NT2/D1 (cell line): ENCODE data around the gene CR1.

ENCODE experiments used
- YY1 ChIP-seq: IDR thresholded peaks from 2 replicates; pipeline ENCODE4 v1.6.1; 2011; ENCODE audit not compliant: insufficient read length, insufficient read depth
- ZNF274 ChIP-seq: IDR thresholded peaks from 2 replicates; pipeline ENCODE4 v1.6.1; 2011; ENCODE audit warnings: mild to moderate bottlenecking, low read depth, low read length

DNA sequence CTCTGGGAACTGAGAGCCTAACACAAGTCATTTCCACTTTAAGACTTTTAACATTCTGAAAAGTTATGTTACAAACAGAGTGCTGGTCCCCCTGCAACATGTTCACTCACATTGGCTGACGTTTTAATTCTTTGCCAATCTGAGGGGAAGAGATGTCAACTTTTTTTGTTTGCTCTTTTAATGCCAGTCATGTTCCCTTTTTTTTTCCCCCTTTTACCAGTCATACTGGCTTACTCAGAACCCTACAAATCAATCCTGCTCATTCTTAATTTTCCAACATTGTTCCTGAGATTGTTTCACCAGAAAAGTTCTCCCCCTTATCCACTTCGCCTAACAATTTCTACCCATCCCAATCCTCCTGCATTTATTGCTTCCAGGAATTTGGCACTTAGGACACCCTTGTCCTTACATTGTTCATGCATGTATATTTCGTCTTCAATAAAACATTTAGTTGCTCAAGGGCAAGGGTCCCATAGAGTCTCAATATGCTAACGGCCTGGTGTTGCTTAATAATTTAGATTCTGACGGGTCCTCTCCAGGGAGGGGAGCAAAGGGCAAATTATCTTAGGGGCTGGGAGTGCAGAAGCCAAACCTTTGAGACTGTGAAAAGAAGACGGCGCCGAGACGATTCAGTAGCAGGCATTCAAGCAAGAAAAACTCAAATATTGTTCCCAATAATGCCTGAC, 148.4 kb downstream of the CR1 start:
- TF ChIP-seq YY1 (no peak), ZNF274 (no peak)
